PC-9 (cell line): Measurements from ENCODE around the gene MICAL3. TPM values are rescaled to one million over a fixed set of nuclear protein-coding genes. Genes with fewer than 3 reads are reported as not detected.

Source experiments
- BruUV-seq: library from RNA; stranded (reverse); fragments of 400-500 nt; replicated peaks from 2 replicates; lab custom pipeline; 2021; lab: Mats Ljungman, UMichigan
- CTCF ChIA-PET: fragments of 300-600 bp; sonication (Branson Sonifier 250); formaldehyde crosslinking; loops from one replicate; lab custom pipeline; 2022; ENCODE audit warnings: antibody characterized with exemption; lab: Charles Lee
- POLR2A ChIA-PET: fragments of 300-600 bp; sonication (Branson Sonifier 250); formaldehyde crosslinking; loops from one replicate; lab custom pipeline; 2022; ENCODE audit warnings: antibody characterized with exemption; ENCODE audit not compliant: unreplicated experiment; lab: Charles Lee
- DNase-seq, 2 experiments: peaks; one replicate each; pipeline versions ENCODE4 v3.0.0 to v3.0.0-alpha.2; 2015 to 2022; ENCODE audit warnings: mixed read lengths in 1 of 2
- H2AFZ ChIP-seq: fragments of 200-600 bp; sonication (generic); 2 replicates; pipeline ENCODE4 v1.8.1; 2017; ENCODE audit warnings: antibody characterized with exemption
- H3F3A ChIP-seq: fragments of 200-600 bp; sonication (generic); 2 replicates; pipeline ENCODE4 v1.8.1; 2017; ENCODE audit warnings: antibody characterized with exemption, mild to moderate bottlenecking, low read depth; ENCODE audit not compliant: insufficient read depth
- H3K27ac ChIP-seq: fragments of 200-600 bp; sonication (generic); 2 replicates; pipeline ENCODE4 v1.6.1; 2016; ENCODE audit warnings: mixed run types
- H3K27me3 ChIP-seq: fragments of 200-600 bp; sonication (generic); 2 replicates; pipeline ENCODE4 v1.6.1; 2016; ENCODE audit warnings: low read depth, mixed run types; ENCODE audit not compliant: insufficient read depth
- H3K36me3 ChIP-seq: fragments of 200-600 bp; sonication (generic); 2 replicates; pipeline ENCODE4 v1.6.1; 2016; ENCODE audit warnings: low read depth, mixed run types
- H3K4me1 ChIP-seq: fragments of 200-600 bp; sonication (generic); replicated peaks from 2 replicates; pipeline ENCODE4 v1.6.1; 2016; ENCODE audit warnings: mixed run types; ENCODE audit not compliant: insufficient read depth
- H3K4me2 ChIP-seq: fragments of 200-600 bp; sonication (generic); 2 replicates; pipeline ENCODE4 v1.6.1; 2017; ENCODE audit warnings: mixed run types
- H3K4me3 ChIP-seq: fragments of 200-600 bp; sonication (generic); 2 replicates; pipeline ENCODE4 v1.6.1; 2016; ENCODE audit warnings: mixed run types
- H3K79me2 ChIP-seq: fragments of 200-600 bp; sonication (generic); 2 replicates; pipeline ENCODE4 v1.6.1; 2017; ENCODE audit warnings: low read depth, mixed run types
- H3K9me2 ChIP-seq: fragments of 200-600 bp; sonication (generic); 2 replicates; pipeline ENCODE4 v1.8.1; 2017; ENCODE audit warnings: mild to moderate bottlenecking; ENCODE audit not compliant: insufficient read depth
- H3K9me3 ChIP-seq: fragments of 200-600 bp; sonication (generic); 2 replicates; pipeline ENCODE4 v1.8.1; 2016; ENCODE audit warnings: low read depth; ENCODE audit not compliant: insufficient read depth
- H4K20me1 ChIP-seq: fragments of 200-600 bp; sonication (generic); 2 replicates; pipeline ENCODE4 v1.8.1; 2017; ENCODE audit not compliant: insufficient read depth
- CTCF ChIP-seq: fragments of 200-600 bp; sonication (generic); conservative IDR thresholded peaks from 2 replicates; pipeline ENCODE4 v1.6.1; 2017; ENCODE audit warnings: mixed run types, antibody characterized with exemption, mild to moderate bottlenecking, moderate library complexity
- EZH2 ChIP-seq: fragments of 200-600 bp; sonication (generic); IDR thresholded peaks from 2 replicates; pipeline ENCODE4 v1.8.0; 2017; ENCODE audit warnings: antibody characterized with exemption, low read depth
- intact Hi-C: fragments of 100-400 bp; cut with micrococcal nuclease; formaldehyde crosslinking; loops from one replicate; pipeline ENCODE4 v1.10.0; 2022; ENCODE audit not compliant: unreplicated experiment
- total RNA-seq: library from RNA; stranded (reverse); gene quantifications from 2 replicates; pipeline ENCODE4 v1.2.3, GENCODE V29; 2021

The MICAL3 gene
- total RNA-seq, 1 experiment from 2014 or later, result 27.4 TPM

GRCh38 chr22:17753401-17753989 is 270.9 kb downstream of the MICAL3 start:
- ChIA-PET CTCF (interaction anchor here (0.6 kb wide), 1 partner anchor 21 kb away, joined by 5 read pairs; the partner anchor contains the start of gene BID), POLR2A (no interaction called here)
- H3K27me3 ChIP-seq, result no peaks in the 10 kb centered on the region
- H3K79me2 ChIP-seq, result no peaks in the 10 kb centered on the region
- H4K20me1 ChIP-seq, result no peaks in the 10 kb centered on the region
- intact Hi-C loops, result no loop called here
- TF ChIP-seq EZH2 (no peak), CTCF (no peak)
- BruUV-seq, result no TSS peak
- H2AFZ ChIP-seq, result no peak overlapping the region
- no peak overlapping the region for H3K27ac ChIP-seq
- no peaks in the 10 kb centered on the region for H3K36me3 ChIP-seq
- H3K4me1 ChIP-seq, result peaks cover 12% of the 10 kb centered on the region; the same call in 1 of the 2 replicates
- H3K9me3 ChIP-seq, result no peaks in the 10 kb centered on the region
- H3K4me3 ChIP-seq, result no peak overlapping the region
- no peaks in the 10 kb centered on the region for H3K9me2 ChIP-seq
- DNase-seq, result peak; percentile 56 to 60
- H3K4me2 ChIP-seq, result no peak overlapping the region
- no peaks in the 10 kb centered on the region for H3F3A ChIP-seq

GRCh38 chr22:17751596-17751995 is 272.8 kb downstream of the MICAL3 start:
- Histone ChIP-seq H3F3A (no peaks in the 10 kb centered on the region), H3K27me3 (no peaks in the 10 kb centered on the region), H3K79me2 (no peaks in the 10 kb centered on the region), H3K36me3 (no peaks in the 10 kb centered on the region), H2AFZ (no peak overlapping the region), H3K9me3 (no peaks in the 10 kb centered on the region), H4K20me1 (no peaks in the 10 kb centered on the region), H3K4me3 (no peak overlapping the region), H3K27ac (no peak overlapping the region), H3K4me1 (peaks cover 12% of the 10 kb centered on the region; the same call in 1 of the 2 replicates), H3K4me2 (no peak overlapping the region), H3K9me2 (no peaks in the 10 kb centered on the region)
- TF ChIP-seq EZH2 (no peak), CTCF (no peak)
- intact Hi-C loops, result no loop called here
- POLR2A ChIA-PET, result no interaction called here
- no peak for DNase-seq
- no TSS peak for BruUV-seq
- CTCF ChIA-PET, result no interaction called here

GRCh38 chr22:17749605-17750395 is 274.6 kb downstream of the MICAL3 start:
- no peaks in the 10 kb centered on the region for H3F3A ChIP-seq
- no peak overlapping the region for H3K4me2 ChIP-seq
- peaks cover 12% of the 10 kb centered on the region; the same call in 1 of the 2 replicates for H3K4me1 ChIP-seq
- ChIA-PET POLR2A (no interaction called here), CTCF (no interaction called here)
- no TSS peak for BruUV-seq
- H4K20me1 ChIP-seq, result no peaks in the 10 kb centered on the region
- no peaks in the 10 kb centered on the region for H3K27me3 ChIP-seq
- H3K36me3 ChIP-seq, result no peaks in the 10 kb centered on the region
- no peak for DNase-seq
- H3K9me2 ChIP-seq, result no peaks in the 10 kb centered on the region
- H3K9me3 ChIP-seq, result no peaks in the 10 kb centered on the region
- H3K27ac ChIP-seq, result no peak overlapping the region
- H3K4me3 ChIP-seq, result no peak overlapping the region
- no peak for TF ChIP-seq CTCF
- TF ChIP-seq EZH2, result no peak
- no peak overlapping the region for H2AFZ ChIP-seq
- intact Hi-C loops, result no loop called here
- no peaks in the 10 kb centered on the region for H3K79me2 ChIP-seq
